DND-41 (cell line): ENCODE data around the gene WAS.

ENCODE experiments used
- CTCF ChIP-seq: IDR thresholded peaks from 2 replicates; pipeline ENCODE4 v1.5.1; 2012; ENCODE audit warnings: borderline replicate concordance, low read length, moderate library complexity, mild to moderate bottlenecking; ENCODE audit not compliant: poor library complexity, severe bottlenecking; ENCODE audit errors: extremely low read depth
- EZH2 ChIP-seq: IDR thresholded peaks from 3 replicates; pipeline ENCODE4 v1.6.1; 2012; ENCODE audit warnings: borderline replicate concordance, low read depth, mild to moderate bottlenecking, moderate library complexity, low read length, inconsistent platforms; ENCODE audit not compliant: severe bottlenecking

DNA sequence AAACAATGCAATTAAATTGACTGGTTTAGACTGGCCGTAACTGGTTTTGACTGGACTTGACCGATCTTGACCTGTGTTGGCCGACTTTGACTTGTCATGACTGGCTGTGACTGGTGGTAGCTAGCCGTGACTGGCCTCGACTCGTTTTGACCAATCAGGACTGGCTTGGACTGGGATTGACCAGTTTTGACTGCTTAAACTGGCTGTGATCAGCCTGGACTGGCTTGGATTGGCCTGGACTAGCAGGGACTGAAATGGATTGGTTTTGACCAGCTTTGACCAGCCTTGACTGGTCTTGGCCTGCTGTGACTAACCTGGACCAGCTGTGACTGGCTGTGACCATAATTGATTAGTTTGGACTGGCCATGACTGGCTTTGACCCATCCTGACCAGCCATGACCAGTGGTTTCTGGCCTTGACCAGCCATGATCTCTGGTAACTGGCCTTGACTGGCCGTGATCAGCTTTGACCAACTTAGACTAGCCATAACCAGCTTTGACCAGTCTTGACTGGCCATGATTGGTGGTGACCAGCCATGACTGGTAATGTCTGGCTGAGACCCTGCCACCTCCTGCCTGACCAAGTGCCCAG is 26.0 kb downstream of the WAS start:
- TF ChIP-seq CTCF (no peak), EZH2 (no peak)
